ENCODE measurements around the gene PRDX4.
A peak's percentile ranks its signal among the peaks of the same experiment; 100 is the strongest.

Gene PRDX4

DNA sequence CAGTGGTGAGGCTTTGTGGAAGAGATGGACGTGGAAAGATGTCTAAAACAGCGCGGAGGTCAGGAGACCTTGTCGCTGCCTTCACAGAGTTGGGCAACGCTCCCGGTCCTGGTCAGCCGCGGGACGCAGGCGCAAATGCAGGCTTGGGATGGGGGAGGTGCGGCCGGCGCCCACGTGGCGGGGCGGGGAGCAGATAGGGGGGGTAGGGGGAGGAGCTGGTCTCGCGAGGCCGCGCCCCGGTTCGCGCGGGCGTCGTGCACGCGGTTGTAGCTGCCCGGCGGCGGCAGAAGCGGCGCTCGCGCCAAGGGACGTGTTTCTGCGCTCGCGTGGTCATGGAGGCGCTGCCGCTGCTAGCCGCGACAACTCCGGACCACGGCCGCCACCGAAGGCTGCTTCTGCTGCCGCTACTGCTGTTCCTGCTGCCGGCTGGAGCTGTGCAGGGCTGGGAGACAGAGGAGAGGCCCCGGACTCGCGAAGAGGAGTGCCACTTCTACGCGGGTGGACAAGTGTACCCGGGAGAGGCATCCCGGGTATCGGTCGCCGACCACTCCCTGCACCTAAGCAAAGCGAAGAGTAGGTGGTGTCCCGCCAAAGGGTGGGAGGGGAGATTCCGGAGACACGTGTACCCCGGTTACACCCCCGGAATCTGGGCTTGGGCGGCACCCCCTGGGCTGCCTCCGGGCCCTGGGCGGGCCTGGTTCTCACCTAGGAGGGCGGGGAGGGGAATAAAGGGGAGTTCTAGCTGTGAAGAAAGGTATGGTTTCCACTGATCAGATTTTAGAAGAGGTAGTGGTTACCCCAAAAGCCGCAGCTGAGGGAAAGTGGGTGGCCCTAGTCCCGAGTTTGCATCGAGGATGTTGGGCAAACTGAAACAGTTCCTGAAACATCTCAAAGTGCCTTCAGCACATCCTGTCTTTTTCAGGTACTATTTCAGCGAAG, at the start of gene PRDX4:
Gene PRDX4 (plus strand): TSS at position 255 of the 939 bp plus-strand sequence. CDS start 78 bp downstream, at position 333.
- H3K4me3 ChIP-seq (replicated peaks in 1 of 2; ENCODE audit: low read depth in 2 of 2, low read length in 2 of 2), result peak within 1 kb of the TSS; percentile 71 to 75
- peak; percentile 90 to 93 for DNase-seq (ENCODE audit: low read depth in 2 of 2)
- no peak for TF ChIP-seq CTCF (IDR thresholded peaks at IDR 0.05; ENCODE audit: low read depth, low read length)

- no peak for TF ChIP-seq CTCF (IDR thresholded peaks at IDR 0.05; ENCODE audit: low read depth, low read length)
- DNase-seq (ENCODE audit: low read depth in 2 of 2), result no peak
- no peak overlapping the region for H3K4me3 ChIP-seq (replicated peaks in 1 of 2; ENCODE audit: low read depth in 2 of 2, low read length in 2 of 2)
These were observed 45.5 kb upstream of the PRDX4 start for GRCh38 chrX:23621621-23622265.

DNA sequence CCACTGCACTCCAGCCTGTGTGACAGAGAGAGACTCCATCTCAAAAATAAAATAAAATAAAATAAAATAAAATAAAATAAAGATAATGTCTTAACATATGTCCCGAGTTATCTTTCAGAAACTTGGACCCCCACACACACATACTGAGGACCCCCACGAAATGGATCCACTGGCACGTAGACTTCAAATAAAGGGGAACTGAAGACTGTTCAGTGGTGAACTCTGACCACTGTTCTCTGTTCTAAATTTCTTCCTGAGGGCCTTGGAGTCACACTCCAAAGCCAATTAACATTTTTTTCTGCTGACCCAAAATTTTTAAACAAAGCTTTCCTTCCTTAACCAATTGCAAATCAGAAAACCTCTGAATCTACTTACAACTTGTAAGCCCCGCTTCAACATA, 43.5 kb upstream of the PRDX4 start:
- no peak for TF ChIP-seq CTCF (IDR thresholded peaks at IDR 0.05; ENCODE audit: low read depth, low read length)
- H3K4me3 ChIP-seq (replicated peaks in 1 of 2; ENCODE audit: low read depth in 2 of 2, low read length in 2 of 2), result no peak overlapping the region
- no peak for DNase-seq (ENCODE audit: low read depth in 2 of 2)

- H3K4me3 ChIP-seq (replicated peaks in 1 of 2; ENCODE audit: low read depth in 2 of 2, low read length in 2 of 2), result no peak overlapping the region
- no peak for DNase-seq (ENCODE audit: low read depth in 2 of 2)
- peak; percentile 6 for TF ChIP-seq CTCF (IDR thresholded peaks at IDR 0.05; ENCODE audit: low read depth, low read length)
These were observed 40.6 kb upstream of the PRDX4 start for GRCh38 chrX:23626651-23627050.

DNA sequence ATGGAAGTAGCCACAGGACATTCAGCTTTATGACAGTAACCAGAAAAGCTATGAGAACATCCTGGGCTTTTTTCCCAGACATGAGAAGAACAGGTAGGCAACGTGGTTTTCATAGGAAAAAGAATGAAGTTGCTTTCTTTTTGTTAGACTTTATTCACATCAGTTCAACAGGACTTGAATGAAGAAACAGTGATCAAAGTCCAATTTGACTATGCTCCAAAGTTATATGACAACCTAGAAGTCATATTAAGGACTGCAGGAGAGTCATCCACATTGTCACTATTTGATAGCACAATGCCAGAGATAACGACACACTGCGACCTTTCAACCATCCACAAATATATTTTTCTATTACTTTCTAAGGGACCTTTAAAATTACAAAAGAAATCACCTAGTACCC, 39.2 kb upstream of the PRDX4 start:
- no peak for DNase-seq (ENCODE audit: low read depth in 2 of 2)
- no peak for TF ChIP-seq CTCF (IDR thresholded peaks at IDR 0.05; ENCODE audit: low read depth, low read length)
- no peak overlapping the region for H3K4me3 ChIP-seq (replicated peaks in 1 of 2; ENCODE audit: low read depth in 2 of 2, low read length in 2 of 2)

DNA sequence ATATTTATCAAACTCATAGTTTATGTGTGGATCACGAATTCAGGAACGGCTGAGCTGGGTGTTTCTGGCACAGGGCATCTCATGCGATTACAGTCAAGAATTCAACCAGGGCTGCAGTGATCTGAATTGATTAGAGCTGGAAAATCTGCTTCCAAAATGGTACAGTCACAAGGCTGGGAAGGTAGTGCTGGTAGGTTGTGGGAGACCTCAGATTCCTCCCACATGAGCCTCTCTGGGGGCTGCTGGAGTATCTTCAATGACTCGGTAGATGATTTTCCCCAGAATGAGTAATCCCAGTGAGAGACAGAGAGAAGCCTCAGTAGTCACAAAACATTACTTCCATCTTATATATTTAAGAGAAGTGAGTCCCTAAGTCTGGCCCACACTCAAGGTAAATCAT, 36.2 kb upstream of the PRDX4 start:
- no peak for DNase-seq (ENCODE audit: low read depth in 2 of 2)
- H3K4me3 ChIP-seq (replicated peaks in 1 of 2; ENCODE audit: low read depth in 2 of 2, low read length in 2 of 2), result no peak overlapping the region
- no peak for TF ChIP-seq CTCF (IDR thresholded peaks at IDR 0.05; ENCODE audit: low read depth, low read length)

Data from cardiac fibroblast (primary cell).